GDM1 (cell line): ENCODE results near the gene CARD18.

ENCODE experiments used
- DNase-seq: peaks from one replicate; lab custom pipeline; 2025; lab: John Stamatoyannopoulos, UW

Gene CARD18, protein sequence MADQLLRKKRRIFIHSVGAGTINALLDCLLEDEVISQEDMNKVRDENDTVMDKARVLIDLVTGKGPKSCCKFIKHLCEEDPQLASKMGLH

DNA sequence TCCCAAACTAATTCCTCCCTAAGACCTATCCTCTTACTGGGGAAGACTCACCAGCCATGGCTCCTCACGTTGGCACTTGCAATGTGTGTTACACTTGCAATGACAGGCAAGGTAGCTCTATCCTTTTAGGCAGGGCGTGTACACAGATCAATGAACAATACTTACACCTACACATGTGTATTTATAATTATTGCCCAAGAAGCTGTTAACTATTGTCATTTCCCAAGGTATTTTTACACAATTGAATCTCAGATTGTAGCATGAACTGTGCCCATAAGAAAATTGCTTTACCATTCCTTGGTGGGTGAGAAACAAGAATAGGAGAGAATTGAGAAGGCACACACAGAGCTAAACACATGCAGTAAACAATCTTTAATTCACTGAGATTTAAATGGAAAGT lies at the start of gene CARD18:
Gene CARD18, minus strand, starts transcription at position 101 of the 400 bp plus-strand sequence. Its CDS starts 43 bp downstream, at position 58.
- DNase-seq = no peak

DNA sequence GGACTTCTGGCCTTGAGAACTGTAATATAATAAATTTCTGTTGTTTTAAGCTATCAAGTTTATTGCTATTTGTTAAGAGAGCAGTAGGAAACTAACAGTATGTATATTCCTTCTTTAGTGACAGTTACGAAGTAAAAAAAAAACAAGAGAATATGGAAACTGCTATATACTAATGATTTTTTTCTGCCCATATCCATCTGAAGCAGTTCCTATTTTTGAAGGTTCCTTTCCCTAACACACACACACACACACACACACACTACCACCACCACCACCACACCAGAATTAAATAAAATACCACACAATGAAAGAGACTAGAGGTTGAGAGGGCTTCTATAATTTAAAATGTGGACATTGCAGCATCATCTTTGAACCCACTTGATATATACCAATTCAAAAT lies 44.4 kb upstream of the CARD18 start:
- DNase-seq = no peak

DNA sequence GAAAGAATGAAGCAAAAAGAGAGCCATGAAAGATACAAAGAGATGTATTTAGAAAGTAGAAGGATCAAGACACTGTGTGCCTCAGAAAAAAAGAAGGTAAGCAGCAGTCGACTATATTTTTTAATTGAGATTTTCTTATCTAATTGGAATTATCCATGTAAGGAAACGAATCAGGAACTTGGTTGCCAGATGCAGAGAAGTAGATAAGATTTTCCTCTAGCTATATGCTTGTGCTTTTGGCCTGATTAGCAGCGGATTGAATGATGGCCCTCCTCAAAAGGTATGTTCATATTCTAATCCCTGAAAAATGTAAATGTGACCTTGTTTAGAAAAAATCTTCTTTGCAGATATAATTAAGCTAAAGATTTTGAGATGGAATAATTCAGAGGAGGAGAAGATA lies 43.9 kb upstream of the CARD18 start:
- DNase-seq = no peak

DNA sequence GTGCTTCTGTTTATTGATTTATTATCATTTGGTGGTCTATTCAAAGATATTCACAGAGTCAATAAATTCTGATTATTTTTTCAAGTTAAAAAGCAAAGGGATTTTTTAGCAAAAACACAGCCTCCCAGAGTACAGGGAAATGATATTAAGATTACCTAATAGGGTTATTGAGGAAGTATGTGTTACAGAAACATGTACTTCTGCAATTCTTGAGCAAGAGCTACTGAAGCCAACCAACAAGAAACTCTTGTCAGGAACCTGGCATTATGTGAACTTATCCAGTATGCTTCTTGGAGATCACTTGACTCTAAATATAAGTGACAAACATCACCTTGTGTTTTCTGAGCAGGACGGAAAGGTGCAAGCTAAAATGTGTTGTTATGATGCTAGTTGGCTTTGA lies 42.0 kb upstream of the CARD18 start:
- peak; percentile 2 for DNase-seq

DNA sequence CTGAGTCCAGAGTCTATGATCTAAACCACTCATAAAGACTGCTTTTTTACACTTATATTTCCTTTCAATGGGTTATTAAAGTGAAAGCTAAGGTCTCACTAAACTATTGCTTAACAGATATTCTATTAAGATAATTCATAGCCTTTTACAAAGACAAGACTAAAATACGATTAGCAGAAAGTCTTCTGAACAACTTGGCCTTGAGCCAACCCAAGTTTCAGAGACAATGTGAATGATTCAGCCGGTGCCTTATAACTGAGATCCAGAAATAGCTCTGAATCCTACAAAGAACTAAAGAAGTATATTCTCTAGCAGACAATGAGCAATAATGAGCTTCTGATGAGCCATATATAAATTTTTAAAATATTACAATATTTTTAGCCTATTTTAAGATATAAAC lies 41.5 kb upstream of the CARD18 start:
- no peak for DNase-seq

DNA sequence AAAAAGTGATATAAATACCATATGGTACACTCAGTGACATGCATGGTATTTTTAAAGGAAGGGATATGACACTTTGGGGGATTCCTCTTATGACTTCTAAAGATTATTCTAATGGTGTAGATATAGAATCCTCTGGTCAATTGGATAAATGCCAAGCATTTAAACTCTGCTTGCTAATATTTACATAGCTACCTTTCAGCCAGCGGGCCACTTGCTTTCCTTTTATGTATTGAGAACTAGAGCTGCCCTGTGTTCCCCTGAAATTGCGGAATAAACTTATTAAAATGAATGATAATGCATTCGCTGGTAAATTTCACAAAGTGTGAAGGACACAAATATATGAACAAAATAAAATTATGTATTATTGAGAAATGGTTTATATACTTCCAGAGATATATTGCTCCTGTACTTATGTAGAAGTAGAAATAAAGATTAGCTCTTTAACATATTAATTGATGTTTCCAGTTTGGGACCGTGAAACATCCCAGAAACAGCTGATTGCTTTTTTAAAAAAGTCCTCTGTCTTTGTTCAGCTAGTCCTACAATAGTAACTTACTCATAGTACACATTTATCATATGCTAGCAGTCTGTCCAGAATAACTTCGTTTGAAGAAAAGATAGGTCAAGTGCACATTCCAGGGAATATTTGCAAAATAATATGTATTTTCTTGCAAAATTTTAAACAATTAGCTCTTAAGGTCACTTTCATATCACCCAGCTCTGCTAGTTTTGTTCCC lies 40.1 kb upstream of the CARD18 start:
- no peak for DNase-seq

DNA sequence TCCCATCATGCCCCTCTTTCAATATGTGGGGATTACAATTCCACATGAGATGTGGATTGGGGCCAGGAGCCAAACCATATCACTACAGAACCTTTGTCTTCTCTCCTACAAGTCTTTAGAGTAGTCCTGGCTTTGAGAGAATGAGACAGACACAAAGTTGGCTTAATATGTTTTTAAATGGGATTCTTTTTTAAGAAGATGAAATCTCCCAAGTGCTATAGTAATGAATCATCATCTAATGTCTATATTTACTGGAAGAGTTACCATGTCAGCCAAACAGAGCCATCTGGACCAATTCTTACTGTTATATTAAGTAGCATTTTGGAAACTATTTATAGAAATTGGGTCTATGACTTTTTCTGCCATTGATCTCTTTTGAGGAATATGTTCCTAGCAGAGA lies 38.1 kb upstream of the CARD18 start:
- DNase-seq = no peak

DNA sequence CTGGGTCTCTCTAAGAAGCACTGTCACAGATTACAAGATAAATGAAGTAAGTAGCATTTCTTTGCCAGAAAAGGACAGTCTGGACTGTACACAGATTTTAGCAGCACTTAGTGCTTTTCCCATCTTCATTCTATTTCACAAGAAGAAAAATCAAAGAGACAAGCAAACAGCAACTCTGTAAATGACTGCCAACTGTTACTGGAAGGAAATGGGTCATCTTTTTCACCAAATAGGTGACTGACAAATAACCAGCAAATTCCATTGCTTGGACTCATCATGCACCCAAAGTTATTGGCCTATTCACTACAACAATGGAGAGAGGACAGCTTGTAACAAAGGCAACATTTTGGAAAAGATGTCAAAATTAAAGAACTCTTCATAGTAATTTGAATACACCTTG lies 28.9 kb upstream of the CARD18 start:
- no peak for DNase-seq

DNA sequence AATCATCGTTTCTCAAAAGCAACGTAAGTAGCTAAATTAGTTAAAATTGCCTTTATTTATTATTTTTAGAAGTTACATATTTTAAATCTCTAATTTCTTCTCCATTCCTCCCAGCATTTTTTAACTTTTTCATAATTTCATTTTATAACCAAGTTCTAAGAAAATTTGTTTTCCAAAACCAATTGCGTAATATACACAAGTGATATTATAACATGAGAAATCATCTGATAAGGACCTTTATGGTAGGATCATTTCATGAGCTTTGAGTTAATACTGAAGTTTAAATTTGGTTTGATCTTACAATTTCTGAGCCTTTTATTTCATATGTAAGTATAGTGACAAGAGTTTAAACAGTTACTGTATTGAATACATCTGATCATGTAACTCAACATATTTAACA lies 27.7 kb upstream of the CARD18 start:
- DNase-seq = no peak

DNA sequence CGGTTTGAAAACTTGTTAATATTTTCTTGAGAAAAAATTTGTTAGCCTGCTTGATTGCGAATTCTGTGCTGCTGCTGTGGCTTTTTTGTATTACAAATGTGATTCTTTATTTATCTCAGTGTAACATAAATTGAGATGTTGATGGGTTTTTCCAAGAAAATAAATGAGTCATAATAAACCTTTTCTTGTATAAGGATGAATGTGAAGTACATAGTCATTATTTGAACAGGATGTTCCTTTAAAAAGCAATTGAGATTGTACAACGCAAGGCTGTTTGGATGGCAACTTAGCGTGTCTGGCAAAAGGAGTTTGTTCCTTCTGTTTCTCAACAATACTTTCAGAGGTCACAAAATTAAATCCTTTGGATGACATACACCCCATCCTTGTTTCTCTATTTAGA lies 24.6 kb upstream of the CARD18 start:
- DNase-seq = no peak

DNA sequence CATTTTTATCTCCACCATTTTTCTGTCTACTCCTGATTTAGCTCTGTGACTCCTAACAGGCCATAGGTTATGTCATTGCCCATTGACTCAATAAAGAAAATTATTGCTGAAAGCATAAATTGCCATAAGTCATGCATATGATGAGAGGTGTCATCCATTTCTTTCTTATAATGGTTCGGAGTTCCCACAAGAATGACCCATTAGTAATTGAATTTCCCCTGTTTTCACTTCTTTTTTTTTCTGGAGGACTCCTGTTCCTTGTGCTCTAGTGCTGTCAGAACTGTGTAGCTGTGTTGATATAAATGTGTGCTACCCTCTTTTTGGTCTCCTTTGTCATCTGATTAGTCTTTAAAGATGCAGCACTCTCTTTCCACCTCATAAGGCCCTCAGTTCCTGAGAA lies 22.9 kb upstream of the CARD18 start:
- DNase-seq = no peak

DNA sequence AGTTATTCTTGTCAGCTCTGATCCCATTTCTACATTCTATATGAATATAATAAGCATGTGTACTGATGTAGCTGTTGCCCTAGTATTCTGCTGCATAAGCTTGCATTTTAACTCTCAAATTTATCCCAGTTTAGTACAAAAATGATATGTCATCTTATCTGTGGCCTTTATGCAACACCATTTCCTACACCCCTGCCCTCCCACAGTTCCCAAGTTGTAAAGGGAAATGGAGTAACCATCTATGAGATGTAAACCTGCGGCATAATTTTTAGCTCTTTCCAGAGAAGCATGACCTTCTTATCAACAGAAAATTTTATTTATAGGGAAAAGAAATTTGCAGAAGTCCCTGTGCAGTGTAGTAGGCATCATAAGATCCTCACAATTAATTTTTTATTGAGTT lies 18.9 kb upstream of the CARD18 start:
- DNase-seq = no peak

DNA sequence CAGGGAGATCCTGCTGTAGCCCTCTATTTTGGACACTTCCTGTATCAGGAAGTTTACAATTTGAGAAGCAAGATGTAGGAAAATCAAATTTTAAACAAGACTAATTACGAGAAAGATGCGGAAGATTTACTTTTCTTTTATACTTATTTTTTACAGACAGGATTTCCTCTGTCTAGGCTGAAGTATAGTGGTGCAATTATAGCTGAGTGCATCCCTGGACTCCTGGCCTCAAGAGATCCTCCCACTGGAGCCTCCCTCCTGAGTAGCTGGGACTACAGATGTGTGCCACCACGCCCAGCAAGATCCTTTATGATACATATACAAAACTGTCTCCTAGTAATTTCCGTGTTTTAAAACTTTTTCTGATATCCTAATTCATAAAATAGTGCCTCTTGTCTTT lies 17.2 kb upstream of the CARD18 start:
- DNase-seq = no peak

DNA sequence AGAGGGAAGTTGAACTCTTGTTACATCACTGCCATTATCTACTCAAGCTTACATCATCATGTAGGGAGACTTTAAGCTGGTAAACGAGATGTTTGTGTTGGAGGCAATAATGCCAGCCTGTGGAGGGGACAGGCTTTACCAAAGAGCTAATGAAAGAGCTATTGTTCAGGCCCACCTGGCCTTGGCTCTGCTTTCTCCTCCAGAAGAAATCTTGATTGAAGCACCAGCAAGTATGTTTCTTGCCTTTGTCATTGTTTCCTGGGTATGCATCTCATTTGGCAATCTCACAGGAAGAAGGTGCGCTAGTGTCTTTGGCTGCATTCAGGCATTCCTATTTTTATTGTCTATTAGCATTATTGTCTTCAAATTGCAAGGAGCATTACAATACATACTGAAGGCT lies 16.7 kb upstream of the CARD18 start:
- DNase-seq = no peak

DNA sequence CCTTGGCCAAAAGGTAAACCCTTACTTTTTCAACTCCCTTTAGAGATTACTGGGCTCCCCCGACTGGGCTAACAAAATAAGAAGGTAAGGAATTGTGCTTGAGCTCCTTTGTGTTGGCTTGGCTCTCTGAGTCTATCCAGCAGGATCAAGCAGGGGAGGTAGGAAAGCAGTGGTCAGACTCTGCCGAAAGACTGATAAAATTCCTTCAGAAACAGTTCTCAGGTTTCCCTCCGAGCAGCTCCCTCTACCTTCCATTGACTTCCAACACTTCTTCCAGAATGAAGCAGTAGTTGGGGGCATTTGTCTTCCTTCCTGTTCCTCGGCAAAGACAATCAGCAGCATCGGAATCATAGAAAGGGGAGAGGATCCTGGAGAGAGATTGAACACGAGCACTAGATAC lies 16.1 kb upstream of the CARD18 start:
- no peak for DNase-seq

DNA sequence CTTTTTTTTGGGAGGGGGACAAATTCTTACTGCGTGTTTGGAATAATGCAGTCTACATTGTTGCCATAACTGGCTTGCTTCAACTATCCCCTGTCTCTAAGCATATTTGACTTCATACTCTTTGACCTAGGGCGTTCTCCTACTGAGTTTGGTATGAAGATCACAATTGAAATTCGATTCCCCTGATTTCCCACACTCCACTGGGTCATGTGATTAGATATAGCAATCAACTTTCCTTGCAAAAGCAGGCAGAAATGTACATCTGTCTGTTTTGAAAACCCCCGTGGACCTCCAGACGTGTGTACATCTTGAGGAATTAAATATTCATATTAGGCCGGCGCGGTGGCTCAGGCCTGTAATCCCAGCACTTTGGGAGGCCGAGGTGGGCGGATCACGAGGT lies 13.8 kb upstream of the CARD18 start:
- DNase-seq = no peak

DNA sequence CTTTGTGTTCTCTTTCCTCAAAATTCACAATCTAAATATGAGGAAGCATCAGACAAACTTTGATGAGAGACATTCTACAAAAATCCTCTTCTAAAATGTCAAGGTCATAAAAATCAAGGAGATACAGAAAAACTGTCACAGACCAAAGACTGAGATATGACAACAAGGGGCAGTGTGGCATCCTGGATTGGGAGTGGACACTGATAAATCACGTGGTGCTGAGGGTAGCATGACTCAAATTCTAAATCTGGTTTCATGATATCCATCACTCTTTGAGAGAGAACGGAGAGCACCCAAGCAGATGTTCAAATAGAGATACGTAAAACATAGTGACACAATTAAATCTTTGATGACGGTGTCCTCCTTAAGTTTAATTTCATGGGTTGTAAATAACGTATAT lies 13.0 kb upstream of the CARD18 start:
- DNase-seq = no peak

DNA sequence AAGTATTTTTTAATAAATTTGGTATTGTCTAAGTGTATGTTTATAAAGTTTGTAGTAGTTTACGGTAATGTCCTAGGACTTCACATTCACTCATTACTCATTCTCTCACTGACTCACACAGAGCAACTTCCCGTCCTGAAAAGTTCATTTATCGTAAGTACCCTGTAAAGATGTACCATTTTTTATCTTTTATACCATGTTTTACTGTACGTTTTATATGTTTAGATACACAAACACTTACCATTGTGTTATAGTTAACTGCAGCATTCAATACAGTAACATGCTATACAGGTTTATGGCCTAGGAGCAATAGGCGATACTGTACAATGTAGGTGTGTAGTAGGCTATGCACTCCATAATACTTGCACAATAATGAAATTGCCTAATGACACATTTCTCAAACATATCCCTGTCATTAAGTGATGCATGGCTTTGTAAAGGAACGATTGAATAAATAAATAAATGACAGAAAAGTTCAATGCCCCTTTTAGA lies 12.5 kb upstream of the CARD18 start:
- DNase-seq = no peak

DNA sequence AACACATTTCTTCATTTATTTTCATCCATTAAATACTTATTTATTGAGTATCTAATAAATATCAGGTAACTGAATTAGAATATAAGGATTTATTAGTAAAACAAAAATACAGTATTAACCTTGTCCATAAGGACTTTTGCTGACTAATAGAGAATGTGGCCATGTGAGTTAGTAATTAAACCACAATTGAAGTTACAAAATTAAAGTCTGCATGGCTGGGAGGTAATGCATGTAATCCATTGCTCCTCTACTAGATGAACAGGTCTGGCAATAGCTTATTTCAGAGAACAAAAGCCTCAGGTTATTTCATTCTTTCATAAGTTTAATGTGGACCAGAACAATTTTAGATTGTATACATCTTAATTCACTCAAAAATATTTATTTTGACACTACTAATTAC lies 9.9 kb upstream of the CARD18 start:
- no peak for DNase-seq

DNA sequence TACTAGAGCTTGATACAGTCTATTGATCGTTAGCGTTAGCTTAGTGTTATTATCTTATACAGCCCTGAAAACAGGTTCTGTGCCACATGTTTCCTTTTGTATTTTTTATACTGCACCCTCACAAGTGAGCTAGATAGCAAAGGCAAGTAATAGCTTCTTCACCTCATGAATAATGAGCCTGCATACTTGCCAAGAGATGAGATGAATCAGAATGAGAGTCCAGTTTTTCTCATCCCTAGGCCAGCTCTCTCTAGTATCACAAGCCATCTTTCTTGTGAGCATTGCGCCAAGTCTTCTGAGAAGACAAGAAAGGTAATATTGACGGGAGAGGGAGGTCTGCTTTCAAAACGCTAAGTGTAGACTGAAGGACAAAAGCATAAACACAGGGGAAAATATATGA lies 8.7 kb upstream of the CARD18 start:
- DNase-seq = no peak

DNA sequence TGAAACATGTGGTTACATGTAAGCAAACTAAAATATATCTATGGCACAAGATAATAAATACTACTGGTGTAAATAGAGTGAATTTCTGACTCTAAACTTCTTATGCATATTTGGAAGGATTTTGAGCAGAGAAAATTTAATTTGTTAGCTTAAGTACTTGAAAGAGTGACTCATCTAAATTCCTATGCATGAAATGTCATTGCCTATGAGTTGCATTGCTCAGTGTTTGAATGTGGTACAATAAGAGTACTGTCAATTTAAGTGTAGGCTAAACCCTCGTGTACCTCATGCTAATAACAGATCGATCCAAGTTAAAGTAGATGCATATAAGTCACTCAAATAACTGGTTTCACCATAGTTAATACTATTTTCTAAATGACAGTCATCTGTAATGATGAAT lies 5.3 kb upstream of the CARD18 start:
- DNase-seq = no peak

DNA sequence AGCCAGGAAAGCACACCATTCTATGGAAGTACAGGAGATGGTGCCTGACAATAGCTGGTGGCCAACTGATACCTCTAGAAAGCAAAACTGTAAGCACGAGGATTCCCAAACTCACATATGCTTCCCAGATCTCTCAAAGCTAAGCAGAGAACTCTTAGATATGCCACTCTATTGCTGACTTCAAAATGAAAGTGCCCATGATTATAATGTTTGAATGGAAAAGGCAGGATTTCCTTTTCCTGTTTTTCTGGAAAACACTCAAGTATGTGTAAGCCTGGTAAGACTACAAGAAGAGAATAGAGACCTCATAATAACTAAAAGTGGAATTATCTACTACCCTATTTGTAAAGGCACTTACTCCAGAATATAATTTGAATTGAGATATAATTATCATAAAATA lies 2.6 kb upstream of the CARD18 start:
- no peak for DNase-seq

DNA sequence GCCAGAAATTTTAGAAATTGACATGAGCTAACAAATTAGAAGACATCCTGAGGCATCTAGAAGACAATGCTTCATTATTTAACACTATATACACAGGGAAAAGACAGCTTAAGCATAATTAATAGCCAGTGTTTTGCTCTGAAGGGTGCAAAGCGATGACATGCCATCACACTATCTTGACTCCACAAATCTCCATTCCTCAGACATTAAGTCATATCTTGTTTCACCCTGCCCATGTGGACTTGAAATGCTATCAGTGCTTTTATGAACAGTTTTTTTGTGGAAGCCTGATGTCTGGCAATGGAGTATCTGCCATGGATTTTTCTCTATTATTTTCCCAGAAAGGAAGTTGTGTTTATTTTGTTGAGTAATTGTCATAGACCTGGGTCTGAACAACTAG lies 2.3 kb downstream of the CARD18 start:
- no peak for DNase-seq

DNA sequence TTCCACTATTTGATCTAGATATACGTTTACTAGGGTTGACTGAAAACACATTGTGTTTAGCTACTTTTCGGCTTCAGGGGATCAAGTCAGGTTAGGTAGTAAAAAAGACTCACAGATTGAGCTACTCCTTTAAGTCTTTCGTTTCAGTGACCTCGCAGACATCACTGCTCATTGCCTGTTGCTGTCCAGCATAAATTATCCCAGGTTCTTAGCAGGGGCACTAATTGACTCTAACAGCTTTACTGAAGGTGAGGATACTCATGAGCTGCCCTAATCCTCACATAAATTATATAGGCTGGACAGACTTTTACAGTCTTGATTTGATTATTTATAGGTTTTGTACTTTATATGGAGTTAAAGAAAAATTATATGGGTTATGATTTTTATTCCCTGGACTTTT lies 3.7 kb downstream of the CARD18 start:
- no peak for DNase-seq
